Subcutaneous adipose tissue (tissue), 4 donors: ENCODE data around the gene PREB. TPM values are rescaled to one million over a fixed set of nuclear protein-coding genes. Genes with fewer than 3 reads are reported as not detected.

Experiments
- CTCF ChIP-seq: fragments of 450-650 bp; IDR thresholded peaks from one replicate; pipeline ENCODE4 v1.5.1; 2016; ENCODE audit warnings: low read depth, mild to moderate bottlenecking, control low read depth, antibody characterized with exemption, moderate library complexity
- total RNA-seq, 4 donors: library from RNA; depleted of rRNA; stranded (reverse); fragments of >200 nt; gene quantifications; one replicate each; pipeline ENCODE4 v1.1.0, GENCODE V29; 2016

The PREB gene
- total RNA-seq = 10 to 100 TPM; 43.5 to 63.3 (median 52.4) TPM

- TF ChIP-seq CTCF = no peak
Measured at GRCh38 chr2:27133905-27134780, at the start of gene PREB. TSS of gene PREB (minus strand) at chr2:27134636. CDS start at chr2:27134421, 215 bp downstream.

GRCh38 chr2:27184115-27184514, 49.7 kb upstream of the PREB start:
- no peak for TF ChIP-seq CTCF

- no peak for TF ChIP-seq CTCF
Measured at GRCh38 chr2:27182346-27182745, 47.9 kb upstream of the PREB start.

- TF ChIP-seq CTCF = no peak
Measured at GRCh38 chr2:27179344-27180000, 45.0 kb upstream of the PREB start.

- no peak for TF ChIP-seq CTCF
Measured at GRCh38 chr2:27178469-27178868, 44.0 kb upstream of the PREB start.

GRCh38 chr2:27177441-27178351, 43.3 kb upstream of the PREB start:
- TF ChIP-seq CTCF = no peak
